ENCODE measurements around the gene STUB1. TPM values are rescaled to one million over a fixed set of nuclear protein-coding genes. Genes with fewer than 3 reads are reported as not detected.

STUB1 gene
- total and polyA plus RNA-seq, 2 donors (not counting 3 experiments of a cell fraction or from before 2014, with no cell fraction given): 107 to 147 TPM

DNA sequence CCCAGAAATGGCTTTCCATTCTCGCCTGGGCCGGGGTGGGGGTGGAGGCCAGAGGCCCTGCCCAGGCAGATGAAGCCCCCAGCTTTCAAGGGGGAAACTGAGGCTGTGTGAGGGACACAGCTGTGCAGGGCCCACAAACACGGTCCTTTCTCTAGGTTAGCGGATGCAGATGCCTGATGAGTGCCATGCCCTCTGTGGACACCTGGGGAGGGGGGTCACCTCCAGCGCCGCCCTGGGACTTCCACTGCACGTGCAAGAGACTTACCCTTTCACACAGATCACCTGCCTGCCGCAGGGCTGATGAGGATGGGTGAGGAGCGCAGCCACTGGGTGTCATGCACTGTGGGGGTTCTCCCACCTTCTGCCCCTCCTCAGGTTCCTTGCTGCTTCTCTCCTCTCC lies 38.2 kb downstream of the STUB1 start:
- H3K36me3 ChIP-seq (ENCODE audit: control insufficient read depth in 2 of 2, extremely low read depth in 1 of 2, insufficient read depth in 2 of 2, low read length in 2 of 2): no peaks in the 10 kb centered on the region
- FAIRE-seq (no peak), DNase-seq (ENCODE audit: low read depth, low spot score) (no peak)
- H3K4me3 ChIP-seq (replicated peaks in 1 of 3; ENCODE audit: insufficient read depth in 1 of 3, low read depth in 1 of 3, low read length in 3 of 3): no peak overlapping the region
- dilution Hi-C loops (cut with MboI; ENCODE audit: extremely low pct_ligation_motif_present, low sequenced_read_pairs): no loop called here
- H3K9me3 ChIP-seq (replicated peaks; ENCODE audit: control insufficient read depth, insufficient read depth, low read length): no peaks in the 10 kb centered on the region
- no peaks in the 10 kb centered on the region for H3K9me1 ChIP-seq (replicated peaks; ENCODE audit: control insufficient read depth, extremely low read depth, insufficient read depth, low read length)
- H3K4me1 ChIP-seq (ENCODE audit: control insufficient read depth, extremely low read depth, insufficient read depth, low read length): peaks cover 24% of the 10 kb centered on the region
- TF ChIP-seq, protein P1, sequence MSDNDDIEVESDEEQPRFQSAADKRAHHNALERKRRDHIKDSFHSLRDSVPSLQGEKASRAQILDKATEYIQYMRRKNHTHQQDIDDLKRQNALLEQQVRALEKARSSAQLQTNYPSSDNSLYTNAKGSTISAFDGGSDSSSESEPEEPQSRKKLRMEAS (IDR thresholded peaks at IDR 0.05; ENCODE audit: insufficient read depth, insufficient read length): no peak
- TF ChIP-seq POLR2AphosphoS5 (IDR thresholded peaks at IDR 0.05; ENCODE audit: insufficient read depth, low read depth, low read length) (no peak), POLR2A (IDR thresholded peaks at IDR 0.05; ENCODE audit: low read depth, low read length) (no peak), MYC (IDR thresholded peaks at IDR 0.05; ENCODE audit: low read depth, low read length) (no peak), GATA2 (IDR thresholded peaks at IDR 0.05; ENCODE audit: insufficient read depth, insufficient read length, low read depth, low read length) (no peak)
- TF ChIP-seq, protein P2, sequence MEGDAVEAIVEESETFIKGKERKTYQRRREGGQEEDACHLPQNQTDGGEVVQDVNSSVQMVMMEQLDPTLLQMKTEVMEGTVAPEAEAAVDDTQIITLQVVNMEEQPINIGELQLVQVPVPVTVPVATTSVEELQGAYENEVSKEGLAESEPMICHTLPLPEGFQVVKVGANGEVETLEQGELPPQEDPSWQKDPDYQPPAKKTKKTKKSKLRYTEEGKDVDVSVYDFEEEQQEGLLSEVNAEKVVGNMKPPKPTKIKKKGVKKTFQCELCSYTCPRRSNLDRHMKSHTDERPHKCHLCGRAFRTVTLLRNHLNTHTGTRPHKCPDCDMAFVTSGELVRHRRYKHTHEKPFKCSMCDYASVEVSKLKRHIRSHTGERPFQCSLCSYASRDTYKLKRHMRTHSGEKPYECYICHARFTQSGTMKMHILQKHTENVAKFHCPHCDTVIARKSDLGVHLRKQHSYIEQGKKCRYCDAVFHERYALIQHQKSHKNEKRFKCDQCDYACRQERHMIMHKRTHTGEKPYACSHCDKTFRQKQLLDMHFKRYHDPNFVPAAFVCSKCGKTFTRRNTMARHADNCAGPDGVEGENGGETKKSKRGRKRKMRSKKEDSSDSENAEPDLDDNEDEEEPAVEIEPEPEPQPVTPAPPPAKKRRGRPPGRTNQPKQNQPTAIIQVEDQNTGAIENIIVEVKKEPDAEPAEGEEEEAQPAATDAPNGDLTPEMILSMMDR (IDR thresholded peaks at IDR 0.05; ENCODE audit: extremely low read depth in 1 of 2, insufficient read depth in 1 of 2, low read depth in 1 of 2, low read length in 2 of 2): no peak
- POLR2A ChIA-PET: no interaction called here
- H4K20me1 ChIP-seq (replicated peaks; ENCODE audit: control insufficient read depth, extremely low read depth, insufficient read depth, low read length): no peaks in the 10 kb centered on the region
- CTCF ChIA-PET: no interaction called here
- H3K4me2 ChIP-seq (ENCODE audit: insufficient read depth, low read length): no peak overlapping the region
- no peak overlapping the region for H3K27ac ChIP-seq (ENCODE audit: insufficient read depth, low read depth, low read length)
- no peak overlapping the region for H2AFZ ChIP-seq (ENCODE audit: low read depth, low read length)
- H3K27me3 ChIP-seq (ENCODE audit: control insufficient read depth in 2 of 2, insufficient read depth in 2 of 2, low read length in 2 of 2): no peaks in the 10 kb centered on the region
- H3K79me2 ChIP-seq (ENCODE audit: control insufficient read depth, insufficient read depth, low read length): no peaks in the 10 kb centered on the region
- intact Hi-C loops (cut with micrococcal nuclease): no loop called here
- no TSS peak for BruUV-seq (replicated peaks)
- H3K9ac ChIP-seq (replicated peaks; ENCODE audit: extremely low read depth, insufficient read depth, low read length): no peak overlapping the region

DNA sequence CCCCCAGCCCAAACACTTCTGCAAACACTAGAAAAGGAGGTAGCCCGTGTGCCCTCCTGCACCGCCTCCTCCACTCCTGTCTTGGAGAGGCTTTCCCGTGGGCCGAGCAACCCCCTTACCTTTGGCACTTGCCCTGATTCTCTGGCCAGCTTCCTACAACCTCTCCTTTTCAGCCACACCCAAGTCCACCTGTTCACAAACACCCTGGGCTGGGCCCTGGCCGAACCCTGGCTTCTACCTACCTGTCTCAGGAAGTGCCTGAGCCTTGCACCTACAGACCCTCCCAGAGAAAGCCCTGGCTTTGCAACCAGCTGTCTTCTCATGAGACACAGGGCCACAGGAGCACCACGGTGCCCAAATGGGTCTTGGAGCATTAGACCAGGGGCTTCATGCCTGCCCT lies 38.7 kb downstream of the STUB1 start:
- no TSS peak for BruUV-seq (replicated peaks)
- POLR2A ChIA-PET: no interaction called here

More for the DNA sequence above, 38.7 kb downstream of the STUB1 start:
- no peaks in the 10 kb centered on the region for H3K36me3 ChIP-seq (ENCODE audit: control insufficient read depth in 2 of 2, extremely low read depth in 1 of 2, insufficient read depth in 2 of 2, low read length in 2 of 2)
- intact Hi-C loops (cut with micrococcal nuclease): no loop called here
- H3K9ac ChIP-seq (replicated peaks; ENCODE audit: extremely low read depth, insufficient read depth, low read length): no peak overlapping the region
- H3K4me2 ChIP-seq (ENCODE audit: insufficient read depth, low read length): no peak overlapping the region
- H3K9me3 ChIP-seq (replicated peaks; ENCODE audit: control insufficient read depth, insufficient read depth, low read length): no peaks in the 10 kb centered on the region
- H3K4me1 ChIP-seq (ENCODE audit: control insufficient read depth, extremely low read depth, insufficient read depth, low read length): peaks cover 24% of the 10 kb centered on the region
- FAIRE-seq (no peak), DNase-seq (ENCODE audit: low read depth, low spot score) (no peak)
- dilution Hi-C loops (cut with MboI; ENCODE audit: extremely low pct_ligation_motif_present, low sequenced_read_pairs): no loop called here
- TF ChIP-seq FOS (IDR thresholded peaks at IDR 0.05; ENCODE audit: borderline replicate concordance, insufficient read depth, low read length): no peak
- no peak for TF ChIP-seq POLR2A (IDR thresholded peaks at IDR 0.05; ENCODE audit: low read depth, low read length)
- TF ChIP-seq, protein P2 (IDR thresholded peaks at IDR 0.05; ENCODE audit: extremely low read depth in 1 of 2, insufficient read depth in 1 of 2, low read depth in 1 of 2, low read length in 2 of 2): no peak
- TF ChIP-seq, protein P1 (IDR thresholded peaks at IDR 0.05; ENCODE audit: insufficient read depth, insufficient read length): no peak
- TF ChIP-seq MYC (IDR thresholded peaks at IDR 0.05; ENCODE audit: low read depth, low read length): no peak
- no peak for TF ChIP-seq JUN (IDR thresholded peaks at IDR 0.05; ENCODE audit: borderline replicate concordance, insufficient read depth, insufficient read length, low read depth)
- TF ChIP-seq EZH2 (IDR thresholded peaks at IDR 0.05; ENCODE audit: borderline replicate concordance, low read depth, low read length, severe bottlenecking): no peak
- TF ChIP-seq POLR2AphosphoS5 (IDR thresholded peaks at IDR 0.05; ENCODE audit: insufficient read depth, low read depth, low read length): no peak
- no peak for TF ChIP-seq GATA2 (IDR thresholded peaks at IDR 0.05; ENCODE audit: insufficient read depth, insufficient read length, low read depth, low read length)
- H2AFZ ChIP-seq (ENCODE audit: low read depth, low read length): no peak overlapping the region
- no peak overlapping the region for H3K4me3 ChIP-seq (replicated peaks in 1 of 3; ENCODE audit: insufficient read depth in 1 of 3, low read depth in 1 of 3, low read length in 3 of 3)
- no peaks in the 10 kb centered on the region for H3K9me1 ChIP-seq (replicated peaks; ENCODE audit: control insufficient read depth, extremely low read depth, insufficient read depth, low read length)
- CTCF ChIA-PET: interaction anchor here (1.6 kb wide), 1 partner anchor 21 kb away, joined by 4 read pairs; the partner anchor contains the start of gene CIAO3
- no peaks in the 10 kb centered on the region for H4K20me1 ChIP-seq (replicated peaks; ENCODE audit: control insufficient read depth, extremely low read depth, insufficient read depth, low read length)
- no peak overlapping the region for H3K27ac ChIP-seq (ENCODE audit: insufficient read depth, low read depth, low read length)
- H3K79me2 ChIP-seq (ENCODE audit: control insufficient read depth, insufficient read depth, low read length): no peaks in the 10 kb centered on the region
- H3K27me3 ChIP-seq (ENCODE audit: control insufficient read depth in 2 of 2, insufficient read depth in 2 of 2, low read length in 2 of 2): no peaks in the 10 kb centered on the region

Data from endothelial cell of umbilical vein (primary cell).